A673 (cell line): ENCODE data around the gene DENND2C.

Source experiments
- CTCF ChIP-seq: fragments of 300-800, 200-600 bp; sonication (generic); conservative IDR thresholded peaks from 2 replicates; pipeline ENCODE4 v1.5.1; 2017; ENCODE audit warnings: low read depth, mild to moderate bottlenecking, antibody characterized with exemption, low read length, moderate library complexity, mixed read lengths
- EZH2 ChIP-seq: fragments of 200-600 bp; sonication (generic); IDR thresholded peaks from 2 replicates; pipeline ENCODE4 v1.6.1; 2017; ENCODE audit warnings: borderline replicate concordance, low read depth, mild to moderate bottlenecking, mixed read lengths, antibody characterized with exemption, low read length; ENCODE audit not compliant: poor library complexity, severe bottlenecking

GRCh38 chr1:114712977-114713376 is 43.1 kb upstream of the DENND2C start:
- TF ChIP-seq CTCF (no peak), EZH2 (no peak)
